Adrenal gland (tissue), 12 donors: Measurements from ENCODE around the gene GLYR1. TPM values are rescaled to one million over a fixed set of nuclear protein-coding genes. Genes with fewer than 3 reads are reported as not detected.
A peak's percentile ranks its signal among the peaks of the same experiment; 100 is the strongest.

ENCODE experiments used
- DNase-seq, 7 donors: peaks; one replicate each; pipeline ENCODE4 v3.0.0-alpha.2; 2019 to 2020
- H3K27ac ChIP-seq, 5 donors: fragments of 200-600 bp; sonication (generic) in 4 of 5; 1 replicate in 3 of 5; 2 replicates in 2 of 5; pipeline versions ENCODE4 v1.5.1 to v1.8.0; 2016 to 2020; ENCODE audit warnings: mild to moderate bottlenecking in 1 of 5
- H3K27me3 ChIP-seq: fragments of 200-600 bp; 2 replicates; pipeline ENCODE4 v1.8.0; 2021
- H3K36me3 ChIP-seq, 2 donors: fragments of 200-600 bp; replicated peaks in 1 of 2; 1 replicate in 1 of 2; 2 replicates in 1 of 2; pipeline versions ENCODE4 v1.5.1 to v1.8.0; 2018 to 2022
- H3K4me1 ChIP-seq, 2 donors: fragments of 200-600 bp; replicated peaks in 1 of 2; 1 replicate in 1 of 2; 2 replicates in 1 of 2; pipeline versions ENCODE4 v1.5.1 to v1.8.0; 2018 to 2021
- H3K4me3 ChIP-seq, 4 donors: fragments of 200-600 bp; sonication (generic) in 3 of 4; one replicate each; pipeline ENCODE4 v1.5.1; 2016 to 2018
- H3K9me3 ChIP-seq, 3 donors: fragments of 200-600 bp; sonication (generic) in 1 of 3; replicated peaks in 1 of 3; 1 replicate in 2 of 3; 2 replicates in 1 of 3; pipeline versions ENCODE4 v1.5.1 to v1.8.0; 2016 to 2021
- POLR2A ChIP-seq, 2 donors: fragments of 450-650 bp; IDR thresholded peaks; one replicate each; pipeline ENCODE4 v1.6.1; 2017; ENCODE audit warnings: antibody characterized with exemption in 2 of 2, mild to moderate bottlenecking in 2 of 2, moderate library complexity in 1 of 2
- WGBS, 4 donors: extraction: QIAGEN DNeasy Blood & Tissue Kit in 2 of 4; methylation state at CpG; one replicate each; pipeline versions ENCODE4 v1.1.5 to v1.1.7; 2013 to 2017; 5-methylcytosine and 5-hydroxymethylcytosine counted together
- intact Hi-C, 2 donors: fragments of 100-400 bp; cut with DNase I; formaldehyde crosslinking; loops; one replicate each; pipeline versions ENCODE4 v1.14.1 to v1.15.0; 2022 to 2023
- polyA plus RNA-seq, 3 donors: library from polyadenylated mRNA; stranded (reverse); fragments of 200-250 nt in 2 of 3; fragments of 350-450 nt in 1 of 3; fragmentation: Illumina TruSeq in 1 of 3; extraction: RNeasy Lipid Tissue Mini Kit (QIAGEN cat#74804) in 1 of 3; gene quantifications; one replicate each; pipeline ENCODE4 v1.2.3, GENCODE V29; 2013 to 2014
- total RNA-seq, 9 donors: library from RNA; depleted of rRNA in 4 of 9; stranded (reverse); fragments of >200 nt in 4 of 9; fragments of 120-200 nt in 1 of 9; fragmentation: NEBNext Ultra II Directional in 1 of 9; extraction: Animal tissue kit (Norgen Biotek cat#: 25700) in 1 of 9; gene quantifications; one replicate each; pipeline versions ENCODE4 v1.1.0 to v1.2.4, GENCODE V29; 2013 to 2023
- TF ChIP-seq, protein P1 (sequence below), 6 experiments: fragments of 450-650 bp in 4 of 6; fragments of 200-600 bp in 2 of 6; sonication (generic) in 1 of 6; IDR thresholded peaks; 1 replicate in 5 of 6; 2 replicates in 1 of 6; pipeline versions ENCODE4 v1.5.1 to v1.8.0; 2016 to 2021; ENCODE audit warnings: antibody characterized with exemption in 6 of 6, mild to moderate bottlenecking in 2 of 6, moderate library complexity in 1 of 6
- donor health status: healthy with polysubstance abuse.
- donor health status: Bipolar disorder and iron deficiency.
- donor health status: DM: yes; HTN: yes; CAD: no.
- donor health status: DM: no; HTN: no; CAD: no.
- donor health status: DM: no; HTN: no; CAD: no.
- donor health status: DM: yes; HTN: yes; CAD: no.

The GLYR1 gene
- total and polyA plus RNA-seq, 12 donors: 39.3 to 118 (median 69.1) TPM

DNA sequence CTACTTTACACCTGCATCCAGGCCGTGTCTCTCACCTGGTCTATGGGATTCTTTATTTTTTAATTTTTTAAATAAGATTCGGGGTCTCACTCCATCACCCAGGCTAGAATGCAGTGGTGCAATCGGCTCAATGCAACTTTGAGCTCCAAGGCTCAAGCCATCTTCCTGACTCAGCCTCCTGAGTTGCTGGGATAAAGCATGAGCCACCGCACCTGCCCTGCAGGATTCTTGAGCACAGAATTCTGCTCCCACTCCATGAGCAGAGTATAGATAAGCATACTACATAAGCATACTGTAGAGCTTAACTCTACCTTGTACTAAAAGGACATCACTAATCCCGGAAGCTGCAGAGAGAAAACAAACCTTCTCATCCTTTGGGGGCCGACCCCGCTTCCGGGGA lies 15.5 kb downstream of the GLYR1 start:
- 93 to 96% (median 95%) methylated on average over 8 of the region's 8 CpGs for WGBS, 4 donors
- intact Hi-C loops: no loop called here

DNA sequence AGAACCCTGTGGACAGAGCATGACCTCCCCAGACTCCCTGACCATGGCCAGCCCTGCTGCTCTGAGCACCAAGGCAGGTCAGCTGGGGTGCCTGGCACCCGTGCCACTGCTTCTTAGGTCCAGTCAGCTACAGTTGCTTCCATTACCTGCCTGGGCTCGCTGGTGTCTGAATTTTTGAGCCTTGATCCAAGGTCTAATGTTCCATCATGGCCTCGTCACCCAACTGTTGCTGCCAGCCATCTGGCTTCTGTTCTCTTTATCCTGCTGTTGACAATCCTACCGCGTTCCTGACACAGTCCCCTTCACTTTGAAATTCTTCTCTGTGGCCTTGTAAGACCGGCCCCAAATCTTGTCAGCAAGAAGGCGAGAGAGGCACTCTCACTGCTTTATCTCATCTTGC lies 16.7 kb downstream of the GLYR1 start:
- Histone ChIP-seq H3K27me3 (no peaks in the 10 kb centered on the region), H3K27ac (no peak overlapping the region), H3K9me3 (no peaks in the 10 kb centered on the region), H3K4me3 (no peak overlapping the region), H3K36me3 (peaks cover 0 to 72% of the 10 kb centered on the region in 2 donors), H3K4me1 (peaks cover 8 to 16% of the 10 kb centered on the region in 2 donors)
- DNase-seq: no peak
- intact Hi-C loops: no loop called here
- TF ChIP-seq POLR2A (IDR thresholded peaks at IDR 0.05): no peak
- TF ChIP-seq, protein P1, sequence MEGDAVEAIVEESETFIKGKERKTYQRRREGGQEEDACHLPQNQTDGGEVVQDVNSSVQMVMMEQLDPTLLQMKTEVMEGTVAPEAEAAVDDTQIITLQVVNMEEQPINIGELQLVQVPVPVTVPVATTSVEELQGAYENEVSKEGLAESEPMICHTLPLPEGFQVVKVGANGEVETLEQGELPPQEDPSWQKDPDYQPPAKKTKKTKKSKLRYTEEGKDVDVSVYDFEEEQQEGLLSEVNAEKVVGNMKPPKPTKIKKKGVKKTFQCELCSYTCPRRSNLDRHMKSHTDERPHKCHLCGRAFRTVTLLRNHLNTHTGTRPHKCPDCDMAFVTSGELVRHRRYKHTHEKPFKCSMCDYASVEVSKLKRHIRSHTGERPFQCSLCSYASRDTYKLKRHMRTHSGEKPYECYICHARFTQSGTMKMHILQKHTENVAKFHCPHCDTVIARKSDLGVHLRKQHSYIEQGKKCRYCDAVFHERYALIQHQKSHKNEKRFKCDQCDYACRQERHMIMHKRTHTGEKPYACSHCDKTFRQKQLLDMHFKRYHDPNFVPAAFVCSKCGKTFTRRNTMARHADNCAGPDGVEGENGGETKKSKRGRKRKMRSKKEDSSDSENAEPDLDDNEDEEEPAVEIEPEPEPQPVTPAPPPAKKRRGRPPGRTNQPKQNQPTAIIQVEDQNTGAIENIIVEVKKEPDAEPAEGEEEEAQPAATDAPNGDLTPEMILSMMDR (IDR thresholded peaks at IDR 0.05): no peak
- 68 to 88% (median 72%) methylated on average over 7 of the region's 7 CpGs for WGBS, 4 donors

More for the DNA sequence above, 15.5 kb downstream of the GLYR1 start:
- H3K27ac ChIP-seq: no peak overlapping the region
- no peaks in the 10 kb centered on the region for H3K9me3 ChIP-seq
- TF ChIP-seq, protein P1 (IDR thresholded peaks at IDR 0.05): no peak
- no peak for TF ChIP-seq POLR2A (IDR thresholded peaks at IDR 0.05)
- no peak for DNase-seq
- H3K27me3 ChIP-seq: no peaks in the 10 kb centered on the region
- peaks cover 0 to 62% of the 10 kb centered on the region in 2 donors for H3K36me3 ChIP-seq
- no peak overlapping the region for H3K4me3 ChIP-seq
- H3K4me1 ChIP-seq: peaks cover 8 to 19% of the 10 kb centered on the region in 2 donors

DNA sequence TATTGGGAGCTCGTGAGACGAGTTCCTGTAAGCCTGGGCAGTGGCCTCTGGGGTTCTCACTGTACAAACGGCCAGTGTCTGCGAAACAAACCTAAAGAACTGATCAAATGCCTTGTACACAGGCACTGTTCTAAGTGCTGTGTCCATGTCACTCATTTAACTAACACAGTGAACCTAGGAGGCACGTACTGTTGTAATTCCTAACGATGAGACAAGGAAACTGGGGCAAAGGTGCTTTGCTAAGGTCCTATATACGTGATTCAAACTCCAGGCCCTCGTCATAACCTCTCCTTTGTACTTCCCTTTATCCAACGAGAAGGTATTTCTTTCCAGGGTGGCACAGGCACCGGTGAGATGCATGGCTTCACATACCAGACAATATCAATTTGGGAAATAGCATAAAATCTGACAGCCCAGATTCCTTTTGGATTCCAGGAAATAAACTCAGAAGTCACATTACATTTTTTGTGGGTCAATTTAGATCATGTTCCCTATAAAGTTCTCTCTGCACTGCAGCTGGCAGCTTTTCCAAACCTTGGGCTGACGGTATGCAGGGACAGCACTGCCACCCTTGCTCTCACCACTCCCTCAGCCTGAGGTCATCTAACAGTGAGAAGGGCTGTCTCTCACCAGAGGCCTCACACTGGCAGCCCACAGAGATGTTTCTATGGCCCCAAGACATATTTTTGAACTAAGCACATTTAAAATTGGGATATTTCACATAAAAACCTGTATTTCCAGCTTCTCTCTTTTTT lies 18.3 kb downstream of the GLYR1 start:
- no peak for DNase-seq
- WGBS, 4 donors: 88 to 91% (median 89%) methylated on average over 11 of the region's 11 CpGs
- intact Hi-C loops: no loop called here
- Histone ChIP-seq H3K36me3 (peaks cover 0 to 89% of the 10 kb centered on the region in 2 donors), H3K4me1 (peaks cover 8 to 13% of the 10 kb centered on the region in 2 donors), H3K9me3 (no peaks in the 10 kb centered on the region), H3K27me3 (no peaks in the 10 kb centered on the region), H3K27ac (no peak overlapping the region), H3K4me3 (no peak overlapping the region)
- TF ChIP-seq, protein P1 (IDR thresholded peaks at IDR 0.05): no peak
- no peak for TF ChIP-seq POLR2A (IDR thresholded peaks at IDR 0.05)

DNA sequence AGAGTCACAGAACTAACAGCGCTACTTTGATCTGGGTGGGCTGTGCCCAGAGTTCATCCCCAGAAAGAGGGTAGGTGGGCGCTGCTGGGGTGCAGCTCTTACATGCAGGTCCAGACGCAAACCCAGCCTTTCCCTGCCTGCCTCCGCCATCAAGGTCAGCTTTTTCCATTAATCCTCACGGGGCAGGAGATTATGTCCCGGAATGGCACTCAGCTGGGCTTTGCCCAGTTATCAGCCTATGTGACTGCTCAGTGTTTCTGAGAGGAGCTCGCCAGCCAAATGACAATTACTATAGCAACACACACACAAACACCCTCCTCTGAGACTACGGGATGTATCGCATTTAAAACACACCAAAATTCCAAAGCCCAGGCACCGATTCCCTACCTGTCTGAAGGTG lies 20.1 kb downstream of the GLYR1 start:
- intact Hi-C loops: no loop called here
- Histone ChIP-seq H3K27me3 (no peaks in the 10 kb centered on the region), H3K27ac (peak overlapping the region in 3 of 5 donors; percentile 17 to 70 (median 54)), H3K4me1 (peaks cover 8 to 12% of the 10 kb centered on the region in 2 donors), H3K9me3 (no peaks in the 10 kb centered on the region), H3K36me3 (peaks cover 0 to 98% of the 10 kb centered on the region in 2 donors), H3K4me3 (no peak overlapping the region)
- TF ChIP-seq POLR2A (IDR thresholded peaks at IDR 0.05): no peak
- TF ChIP-seq, protein P1 (IDR thresholded peaks at IDR 0.05): no peak
- WGBS, 4 donors: 49 to 62% (median 57%) methylated on average over 6 to 10 of the region's 10 CpGs
- peak; percentile 35 to 83 (median 75) for DNase-seq
